Ovary (tissue), 9 donors: Measurements from ENCODE around the gene ADARB2. TPM values are rescaled to one million over a fixed set of nuclear protein-coding genes. Genes with fewer than 3 reads are reported as not detected.

Experiments used
- DNase-seq, 5 donors: peaks; one replicate each; pipeline ENCODE4 v3.0.0-alpha.2; 2019 to 2020
- H3K27ac ChIP-seq, 2 donors: fragments of 200-600 bp; one replicate each; pipeline versions ENCODE4 v1.5.1 to v1.8.0; 2019 to 2022
- H3K27me3 ChIP-seq: fragments of 200-600 bp; one replicate; pipeline ENCODE4 v1.8.0; 2022
- H3K36me3 ChIP-seq: fragments of 200-600 bp; sonication (generic); one replicate; pipeline ENCODE4 v1.5.1; 2019
- H3K4me1 ChIP-seq: one replicate; pipeline ENCODE4 v1.8.1; 2013; ENCODE audit warnings: mild to moderate bottlenecking, moderate library complexity; ENCODE audit not compliant: insufficient read depth
- H3K4me3 ChIP-seq: fragments of 200-600 bp; sonication (generic); one replicate; pipeline ENCODE4 v1.5.1; 2017
- H3K9me3 ChIP-seq, 2 donors: fragments of 200-600 bp in 1 of 2; sonication (generic) in 1 of 2; one replicate each; pipeline versions ENCODE4 v1.5.1 to v1.8.1; 2013 to 2019; ENCODE audit warnings: mild to moderate bottlenecking in 1 of 2, moderate library complexity in 1 of 2
- EP300 ChIP-seq: sonication (generic); formaldehyde crosslinking; IDR thresholded peaks from one replicate; pipeline ENCODE4 v1.6.1; 2017; ENCODE audit warnings: antibody characterized with exemption
- POLR2A ChIP-seq: fragments of 450-650 bp; IDR thresholded peaks from one replicate; pipeline ENCODE4 v1.6.1; 2017; ENCODE audit warnings: antibody characterized with exemption, mild to moderate bottlenecking, moderate library complexity
- WGBS, 3 donors: extraction: QIAGEN DNeasy Blood & Tissue Kit in 1 of 3; methylation state at CpG; one replicate each; pipeline versions ENCODE4 v1.1.5 to v1.1.7; 2013 to 2017; 5-methylcytosine and 5-hydroxymethylcytosine counted together
- intact Hi-C, 4 donors: fragments of 100-400 bp; cut with DNase I; formaldehyde crosslinking; loops; one replicate each; pipeline versions ENCODE4 v1.11.0 to v1.15.1; 2022 to 2023
- polyA plus RNA-seq, 2 donors: library from polyadenylated mRNA; stranded (reverse); fragments of 200-250 nt in 1 of 2; fragments of 350-450 nt in 1 of 2; fragmentation: Illumina TruSeq in 1 of 2; extraction: RNeasy Lipid Tissue Mini Kit (QIAGEN cat#74804) in 1 of 2; gene quantifications; one replicate each; pipeline ENCODE4 v1.2.3, GENCODE V29; 2013 to 2014
- total RNA-seq, 7 donors: library from RNA; depleted of rRNA in 2 of 7; stranded (reverse); fragments of >200 nt in 2 of 7; fragmentation: NEBNext Ultra II Directional in 3 of 7; extraction: Animal tissue kit (Norgen Biotek cat#: 25700) in 3 of 7; gene quantifications; one replicate each; pipeline versions ENCODE4 v1.1.0 to v1.2.4, GENCODE V29; 2016 to 2023
- TF ChIP-seq, protein P1 (sequence below), 3 donors: fragments of 450-650 bp in 2 of 3; fragments of 200-600 bp in 1 of 3; IDR thresholded peaks; one replicate each; pipeline versions ENCODE4 v1.5.1 to v1.8.0; 2016 to 2022; ENCODE audit warnings: antibody characterized with exemption in 3 of 3, mild to moderate bottlenecking in 1 of 3
- donor health status: DM: no; HTN: no; CAD: no; lungs with moderate emphysema.
- donor health status: DM: no; HTN: no; CAD: no.
- donor health status: Bipolar disorder and iron deficiency.
- donor health status: DM: yes; HTN: yes; CAD: no.
- donor health status: DM: no; HTN: no; CAD: no.
- donor health status: DM: yes; HTN: yes; CAD: no.

ADARB2 gene
- total and polyA plus RNA-seq, 9 donors = 0.12 to 2.0 (median 0.36) TPM; not detected in 2

GRCh38 chr10:1155791-1156615 lies 581.3 kb downstream of the ADARB2 start:
- Histone ChIP-seq H3K27me3 (no peaks in the 10 kb centered on the region), H3K4me3 (no peak overlapping the region), H3K4me1 (peaks cover 4% of the 10 kb centered on the region), H3K27ac (peak overlapping the region in 1 of 2 donors; percentile 35), H3K9me3 (no peaks in the 10 kb centered on the region), H3K36me3 (no peaks in the 10 kb centered on the region)
- intact Hi-C loops = no loop called here
- TF ChIP-seq, protein P1, sequence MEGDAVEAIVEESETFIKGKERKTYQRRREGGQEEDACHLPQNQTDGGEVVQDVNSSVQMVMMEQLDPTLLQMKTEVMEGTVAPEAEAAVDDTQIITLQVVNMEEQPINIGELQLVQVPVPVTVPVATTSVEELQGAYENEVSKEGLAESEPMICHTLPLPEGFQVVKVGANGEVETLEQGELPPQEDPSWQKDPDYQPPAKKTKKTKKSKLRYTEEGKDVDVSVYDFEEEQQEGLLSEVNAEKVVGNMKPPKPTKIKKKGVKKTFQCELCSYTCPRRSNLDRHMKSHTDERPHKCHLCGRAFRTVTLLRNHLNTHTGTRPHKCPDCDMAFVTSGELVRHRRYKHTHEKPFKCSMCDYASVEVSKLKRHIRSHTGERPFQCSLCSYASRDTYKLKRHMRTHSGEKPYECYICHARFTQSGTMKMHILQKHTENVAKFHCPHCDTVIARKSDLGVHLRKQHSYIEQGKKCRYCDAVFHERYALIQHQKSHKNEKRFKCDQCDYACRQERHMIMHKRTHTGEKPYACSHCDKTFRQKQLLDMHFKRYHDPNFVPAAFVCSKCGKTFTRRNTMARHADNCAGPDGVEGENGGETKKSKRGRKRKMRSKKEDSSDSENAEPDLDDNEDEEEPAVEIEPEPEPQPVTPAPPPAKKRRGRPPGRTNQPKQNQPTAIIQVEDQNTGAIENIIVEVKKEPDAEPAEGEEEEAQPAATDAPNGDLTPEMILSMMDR (IDR thresholded peaks at IDR 0.05) = no peak
- no peak for TF ChIP-seq POLR2A
- TF ChIP-seq EP300 = no peak
- 75 to 80% (median 77%) methylated on average over 20 of the region's 20 CpGs for WGBS, 3 donors
- no peak for DNase-seq

- 45 to 49% (median 49%) methylated on average over 9 of the region's 9 CpGs for WGBS, 3 donors
- Histone ChIP-seq H3K4me1 (peaks cover 4% of the 10 kb centered on the region), H3K27me3 (no peaks in the 10 kb centered on the region), H3K4me3 (no peak overlapping the region), H3K9me3 (no peaks in the 10 kb centered on the region), H3K36me3 (no peaks in the 10 kb centered on the region), H3K27ac (peak overlapping the region in 1 of 2 donors; percentile 35)
- intact Hi-C loops = no loop called here
- DNase-seq = no peak
- TF ChIP-seq POLR2A (no peak), EP300 (no peak)
- TF ChIP-seq, protein P1 (IDR thresholded peaks at IDR 0.05) = no peak
Measured at GRCh38 chr10:1154531-1155295, 582.6 kb downstream of the ADARB2 start.

DNA sequence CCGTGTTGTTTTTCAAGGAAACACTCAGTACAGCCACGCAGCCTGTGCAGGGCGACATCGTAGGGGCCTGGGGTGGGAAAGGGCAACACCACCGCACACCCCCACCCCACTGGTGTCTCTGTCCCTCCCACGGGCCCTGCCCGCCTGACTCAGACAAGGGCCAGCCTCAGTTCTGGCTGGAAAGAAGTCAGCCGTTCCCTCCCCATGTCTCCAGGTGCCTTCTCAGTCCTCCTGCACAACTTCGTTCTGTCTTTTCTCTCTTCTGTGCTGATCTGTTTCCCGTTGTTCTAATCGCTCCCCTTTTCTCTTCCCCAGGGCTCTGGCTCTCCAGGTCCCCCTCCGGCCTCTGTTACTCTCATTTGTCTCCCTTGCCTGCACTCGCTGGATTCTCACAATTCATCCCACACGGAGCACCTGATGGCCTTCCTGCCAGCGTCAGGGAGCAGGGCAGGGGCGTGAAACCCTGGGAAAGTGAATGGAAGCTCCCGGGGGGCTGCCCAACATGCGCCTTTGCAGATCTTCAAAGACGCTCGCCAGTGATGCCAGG lies 583.4 kb downstream of the ADARB2 start:
- intact Hi-C loops = no loop called here
- peaks cover 4% of the 10 kb centered on the region for H3K4me1 ChIP-seq
- no peaks in the 10 kb centered on the region for H3K27me3 ChIP-seq
- H3K36me3 ChIP-seq = no peaks in the 10 kb centered on the region
- 63 to 69% (median 69%) methylated on average over 20 of the region's 20 CpGs for WGBS, 3 donors
- H3K9me3 ChIP-seq = no peaks in the 10 kb centered on the region
- H3K4me3 ChIP-seq = no peak overlapping the region
- TF ChIP-seq POLR2A (no peak), EP300 (no peak)
- TF ChIP-seq, protein P1 (IDR thresholded peaks at IDR 0.05) = no peak
- DNase-seq = no peak
- H3K27ac ChIP-seq = no peak overlapping the region

DNA sequence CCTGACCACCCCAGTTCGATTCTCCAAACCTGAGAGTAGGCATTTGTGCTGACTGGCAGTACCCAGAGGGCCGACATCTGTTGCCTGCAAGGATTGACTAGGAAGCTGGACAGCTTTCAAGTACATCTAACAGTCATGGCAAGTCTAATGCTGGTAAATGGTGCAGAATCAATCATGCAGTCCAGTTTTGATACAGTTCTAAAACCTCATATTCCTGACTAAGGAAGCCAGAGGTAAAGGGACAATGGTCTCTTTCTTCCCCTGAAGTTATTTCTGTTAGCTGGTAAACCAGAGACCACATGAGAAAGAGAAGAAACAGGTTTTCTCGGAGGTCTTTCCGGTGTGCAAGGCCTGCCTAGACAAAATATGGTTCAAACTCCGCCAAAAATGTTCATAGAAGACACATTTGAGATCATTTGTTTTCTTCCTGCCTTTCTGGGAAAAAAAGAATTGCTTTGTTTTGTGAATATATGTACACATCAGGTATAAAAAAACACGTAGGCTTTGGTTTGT lies 584.0 kb downstream of the ADARB2 start:
- Histone ChIP-seq H3K4me3 (no peak overlapping the region), H3K9me3 (no peaks in the 10 kb centered on the region), H3K27me3 (no peaks in the 10 kb centered on the region), H3K4me1 (peaks cover 4% of the 10 kb centered on the region), H3K36me3 (no peaks in the 10 kb centered on the region), H3K27ac (no peak overlapping the region)
- WGBS, 3 donors = 77 to 85% (median 84%) methylated on average over 6 of the region's 6 CpGs
- no peak for DNase-seq
- intact Hi-C loops = no loop called here
- TF ChIP-seq POLR2A (no peak), EP300 (no peak)
- TF ChIP-seq, protein P1 (IDR thresholded peaks at IDR 0.05) = no peak
